Measurements from ENCODE around the gene S100A16. TPM values are rescaled to one million over a fixed set of nuclear protein-coding genes. Genes with fewer than 3 reads are reported as not detected.

The S100A16 gene
- total and polyA plus RNA-seq, 9 of the 15 experiments (the other 6 are each of a cell fraction or from before 2014, with no cell fraction given) = 1.6 to 6.9 (median 4.3) TPM

- TF ChIP-seq ZNF639 (CRISPR knock-in tag; conservative IDR thresholded peaks at IDR 0.05 in 1 of 2, IDR thresholded peaks at IDR 0.05 in 1 of 2) = no peak
- no peak for TF ChIP-seq ELK1 (CRISPR knock-in tag; IDR thresholded peaks at IDR 0.05)
These were observed 20.3 kb upstream of the S100A16 start (continued) for GRCh38 chr1:153633161-153633753.

- intact Hi-C loops (cut with micrococcal nuclease) (loop anchor here (5.0 kb wide), 1 partner anchor 99 kb away; no protein-coding TSS in a partner anchor), in situ Hi-C loops (cut with MboI) (no loop called here)
- ATAC-seq (no peak), FAIRE-seq (no peak), DNase-seq (ENCODE audit: extremely low read depth in 1 of 4, low spot score in 3 of 4) (no peak)
- H3K9ac ChIP-seq (ENCODE audit: insufficient read depth in 1 of 2, low read depth in 2 of 2, low read length in 2 of 2) = no peak overlapping the region
- BruUV-seq (replicated peaks) = no TSS peak
- H3K79me2 ChIP-seq (ENCODE audit: control insufficient read depth, insufficient read depth, low read length) = peaks cover 27% of the 10 kb centered on the region
- H3K9me1 ChIP-seq (ENCODE audit: control insufficient read depth, insufficient read depth, low read length) = no peaks in the 10 kb centered on the region
- 60% methylated on average over 9 of the region's 10 CpGs for WGBS (ENCODE audit: insufficient coverage, low coverage, missing lambda C conversion rate)
- no peak overlapping the region for H3K4me3 ChIP-seq
- peaks cover 33 to 47% of the 10 kb centered on the region in 2 experiments for H3K4me1 ChIP-seq (replicated peaks in 1 of 2; ENCODE audit: control insufficient read depth in 2 of 2, insufficient read depth in 2 of 2, low read length in 2 of 2)
- H3K27me3 ChIP-seq (ENCODE audit: control insufficient read depth in 2 of 2, insufficient read depth in 2 of 2, low read length in 2 of 2) = no peaks in the 10 kb centered on the region
- CTCF ChIA-PET (ENCODE audit: low intra/inter-chr PET ratio) = no interaction called here
- no peak overlapping the region for H3K4me2 ChIP-seq (ENCODE audit: insufficient read depth, low read length)
- peaks cover 8% of the 10 kb centered on the region; the same call in 2 of the 3 replicates for H3K36me3 ChIP-seq (ENCODE audit: control insufficient read depth, insufficient read depth, low read length)
- H3K27ac ChIP-seq (ENCODE audit: extremely low read depth, low read depth, low read length) = no peak overlapping the region
- TF ChIP-seq EGR1 (conservative IDR thresholded peaks at IDR 0.05) (0 out of 2 replicates have a peak, but pooled peaks have one; percentile 7), GTF2E2 (tag; IDR thresholded peaks at IDR 0.05) (no peak)
- no peaks in the 10 kb centered on the region for H3K9me3 ChIP-seq (replicated peaks; ENCODE audit: control insufficient read depth, insufficient read depth, low read depth, low read length)
- H4K20me1 ChIP-seq (replicated peaks; ENCODE audit: control insufficient read depth, insufficient read depth, low read length) = no peaks in the 10 kb centered on the region
- POLR2A ChIA-PET = interaction anchor here (0.6 to 1.5 kb wide), 4 partner anchors 15 to 178 kb away, joined by 3 to 5 read pairs (median 4); partner anchors contain the start of gene S100A14
- no peak overlapping the region for H2AFZ ChIP-seq (ENCODE audit: low read depth, low read length)
These were observed 18.4 kb upstream of the S100A16 start for GRCh38 chr1:153631047-153632022.

Data from K562 (cell line).